ENCODE results near the gene IRX4. TPM values are rescaled to one million over a fixed set of nuclear protein-coding genes. Genes with fewer than 3 reads are reported as not detected.

The IRX4 gene
- total RNA-seq, 4 donors from 2014 or later, result not detected

GRCh38 chr5:1918488-1919208, 35.9 kb upstream of the IRX4 start:
- Histone ChIP-seq H3K9me3 (peaks cover 0 to 28% (median 0%) of the 10 kb centered on the region in 4 donors), H3K27me3 (peaks cover 0 to 1% of the 10 kb centered on the region in 2 donors), H3K36me3 (no peaks in the 10 kb centered on the region), H3K4me3 (no peak overlapping the region), H3K27ac (no peak overlapping the region), H3K4me1 (no peaks in the 10 kb centered on the region)
- DNase-seq (ENCODE audit: low spot score in 2 of 2), result no peak
- 65 to 75% methylated on average over 18 of the region's 18 CpGs for WGBS, 2 donors
- TF ChIP-seq, protein P1, sequence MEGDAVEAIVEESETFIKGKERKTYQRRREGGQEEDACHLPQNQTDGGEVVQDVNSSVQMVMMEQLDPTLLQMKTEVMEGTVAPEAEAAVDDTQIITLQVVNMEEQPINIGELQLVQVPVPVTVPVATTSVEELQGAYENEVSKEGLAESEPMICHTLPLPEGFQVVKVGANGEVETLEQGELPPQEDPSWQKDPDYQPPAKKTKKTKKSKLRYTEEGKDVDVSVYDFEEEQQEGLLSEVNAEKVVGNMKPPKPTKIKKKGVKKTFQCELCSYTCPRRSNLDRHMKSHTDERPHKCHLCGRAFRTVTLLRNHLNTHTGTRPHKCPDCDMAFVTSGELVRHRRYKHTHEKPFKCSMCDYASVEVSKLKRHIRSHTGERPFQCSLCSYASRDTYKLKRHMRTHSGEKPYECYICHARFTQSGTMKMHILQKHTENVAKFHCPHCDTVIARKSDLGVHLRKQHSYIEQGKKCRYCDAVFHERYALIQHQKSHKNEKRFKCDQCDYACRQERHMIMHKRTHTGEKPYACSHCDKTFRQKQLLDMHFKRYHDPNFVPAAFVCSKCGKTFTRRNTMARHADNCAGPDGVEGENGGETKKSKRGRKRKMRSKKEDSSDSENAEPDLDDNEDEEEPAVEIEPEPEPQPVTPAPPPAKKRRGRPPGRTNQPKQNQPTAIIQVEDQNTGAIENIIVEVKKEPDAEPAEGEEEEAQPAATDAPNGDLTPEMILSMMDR (IDR thresholded peaks at IDR 0.05), result no peak
- TF ChIP-seq EP300 (IDR thresholded peaks at IDR 0.05), result no peak
- no peak for TF ChIP-seq POLR2A (IDR thresholded peaks at IDR 0.05)

GRCh38 chr5:1917830-1918487, 35.2 kb upstream of the IRX4 start:
- Histone ChIP-seq H3K9me3 (peaks cover 0 to 33% (median 0%) of the 10 kb centered on the region in 4 donors), H3K4me3 (no peak overlapping the region), H3K27ac (no peak overlapping the region), H3K4me1 (no peaks in the 10 kb centered on the region), H3K36me3 (no peaks in the 10 kb centered on the region), H3K27me3 (no peaks in the 10 kb centered on the region)
- TF ChIP-seq EP300 (IDR thresholded peaks at IDR 0.05) (no peak), POLR2A (IDR thresholded peaks at IDR 0.05) (no peak)
- TF ChIP-seq, protein P1 (IDR thresholded peaks at IDR 0.05), result no peak
- DNase-seq (ENCODE audit: low spot score in 2 of 2), result no peak
- 44 to 55% methylated on average over 13 of the region's 13 CpGs for WGBS, 2 donors

DNA sequence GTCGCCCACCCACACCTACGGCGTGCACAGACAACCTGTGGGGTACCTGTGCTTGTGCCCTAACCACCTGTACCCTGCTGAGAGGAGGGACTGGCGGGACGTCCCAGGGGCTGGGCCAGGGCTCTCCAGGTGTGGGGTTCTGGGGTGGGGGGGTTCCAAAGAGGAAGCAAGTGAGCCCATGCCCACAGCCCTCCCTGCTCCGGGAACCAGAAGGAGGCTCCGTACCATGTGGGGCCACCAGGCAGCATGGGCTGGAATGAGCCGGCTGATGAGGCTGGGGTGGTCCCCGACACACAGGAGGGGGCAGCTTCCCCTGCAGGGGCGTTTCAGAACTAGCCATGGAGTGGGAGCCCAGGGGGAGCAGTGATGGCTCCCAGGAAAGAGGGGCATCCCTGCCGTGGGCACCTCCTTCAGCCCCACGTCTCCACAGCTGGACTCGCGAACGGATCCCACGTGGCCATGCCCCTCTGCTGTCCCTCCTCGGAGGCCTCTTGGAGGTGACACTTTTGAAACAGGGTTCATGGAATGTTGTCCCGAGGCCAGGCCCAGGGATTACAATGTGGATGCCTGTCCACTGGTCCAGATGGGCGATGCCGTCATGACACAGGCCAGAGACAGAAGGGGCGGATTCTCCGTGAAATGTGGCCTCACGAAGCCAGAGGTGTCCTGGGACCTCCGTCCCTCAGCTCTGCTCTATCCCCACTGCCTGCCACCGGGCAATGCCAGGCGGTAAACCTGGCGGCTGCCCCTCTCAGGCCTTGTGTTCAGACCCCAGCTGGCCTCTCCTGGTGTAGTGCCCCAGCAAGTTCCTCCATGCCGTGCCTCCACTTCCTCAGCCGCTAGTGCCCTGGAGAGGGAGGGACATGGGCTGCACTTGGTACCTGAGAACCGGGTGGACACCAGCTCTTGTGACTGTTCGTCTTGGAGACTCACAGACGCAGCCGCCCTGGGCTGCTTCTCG, 33.6 kb upstream of the IRX4 start:
- no peaks in the 10 kb centered on the region for H3K4me1 ChIP-seq
- peaks cover 0 to 37% (median 0%) of the 10 kb centered on the region in 4 donors for H3K9me3 ChIP-seq
- TF ChIP-seq, protein P1 (IDR thresholded peaks at IDR 0.05), result no peak
- no peak for TF ChIP-seq POLR2A (IDR thresholded peaks at IDR 0.05)
- TF ChIP-seq EP300 (IDR thresholded peaks at IDR 0.05), result no peak
- no peak for DNase-seq (ENCODE audit: low spot score in 2 of 2)
- H3K36me3 ChIP-seq, result no peaks in the 10 kb centered on the region
- no peaks in the 10 kb centered on the region for H3K27me3 ChIP-seq
- WGBS, 2 donors, result 82 to 86% methylated on average over 27 of the region's 34 CpGs
- H3K27ac ChIP-seq, result no peak overlapping the region
- no peak overlapping the region for H3K4me3 ChIP-seq

GRCh38 chr5:1915316-1915715, 32.6 kb upstream of the IRX4 start:
- Histone ChIP-seq H3K27me3 (no peaks in the 10 kb centered on the region), H3K4me1 (no peaks in the 10 kb centered on the region), H3K27ac (no peak overlapping the region), H3K9me3 (peaks cover 0 to 38% (median 0%) of the 10 kb centered on the region in 4 donors), H3K36me3 (no peaks in the 10 kb centered on the region), H3K4me3 (no peak overlapping the region)
- no peak for DNase-seq (ENCODE audit: low spot score in 2 of 2)
- TF ChIP-seq EP300 (IDR thresholded peaks at IDR 0.05) (no peak), POLR2A (IDR thresholded peaks at IDR 0.05) (no peak)
- TF ChIP-seq, protein P1 (IDR thresholded peaks at IDR 0.05), result no peak
- WGBS, 2 donors, result 84 to 88% methylated on average over 6 to 8 of the region's 8 CpGs

All from tibial nerve (tissue), 4 donors.